Body of pancreas (tissue), 4 donors: ENCODE measurements around the gene FUT2. TPM values are rescaled to one million over a fixed set of nuclear protein-coding genes. Genes with fewer than 3 reads are reported as not detected.

Experiments
- ATAC-seq: fragments of 150-250 bp; one replicate; pipeline ENCODE4 v1.9.1; 2016
- DNase-seq, 4 donors: peaks; one replicate each; pipeline ENCODE4 v3.0.0-alpha.2; 2019
- H3K27ac ChIP-seq, 4 donors: fragments of 200-600 bp; sonication (generic); 1 replicate in 3 of 4; 2 replicates in 1 of 4; pipeline versions ENCODE4 v1.5.1 to v1.6.1; 2016 to 2019; ENCODE audit warnings: mild to moderate bottlenecking in 1 of 4, mixed read lengths in 1 of 4, moderate library complexity in 1 of 4
- H3K27me3 ChIP-seq, 2 donors: fragments of 200-600 bp; sonication (generic); one replicate each; pipeline ENCODE4 v1.6.0; 2016; ENCODE audit warnings: mild to moderate bottlenecking in 1 of 2
- H3K36me3 ChIP-seq, 2 donors: fragments of 200-600 bp; sonication (generic); replicated peaks in 1 of 2; 2 replicates each; pipeline ENCODE4 v1.5.1; 2016; ENCODE audit warnings: low read depth in 2 of 2; ENCODE audit not compliant: insufficient read depth in 1 of 2
- H3K4me1 ChIP-seq: fragments of 200-600 bp; sonication (generic); one replicate; pipeline ENCODE4 v1.6.0; 2016
- H3K4me3 ChIP-seq, 2 donors: fragments of 200-600 bp; sonication (generic); 1 replicate in 1 of 2; 2 replicates in 1 of 2; pipeline ENCODE4 v1.5.1; 2016 to 2019
- H3K9me3 ChIP-seq, 3 donors: fragments of 200-600 bp; sonication (generic); 1 replicate in 2 of 3; 2 replicates in 1 of 3; pipeline ENCODE4 v1.5.1; 2016
- CTCF ChIP-seq, 7 experiments: fragments of 450-650 bp in 4 of 7; fragments of 200-600 bp in 3 of 7; sonication (generic) in 3 of 7; IDR thresholded peaks; one replicate each; pipeline ENCODE4 v1.5.1; 2016 to 2019; ENCODE audit warnings: antibody characterized with exemption in 7 of 7
- POLR2A ChIP-seq, 3 donors: fragments of 450-650 bp; IDR thresholded peaks; one replicate each; pipeline ENCODE4 v1.6.1; 2016; ENCODE audit warnings: antibody characterized with exemption in 3 of 3, mild to moderate bottlenecking in 2 of 3
- WGBS, 2 donors: methylation state at CpG; one replicate each; pipeline ENCODE4 v1.1.5; 2017; 5-methylcytosine and 5-hydroxymethylcytosine counted together
- intact Hi-C: fragments of 100-400 bp; cut with DNase I; formaldehyde crosslinking; loops from one replicate; pipeline ENCODE4 v1.15.1; 2023
- total RNA-seq, 2 donors: library from RNA; depleted of rRNA; stranded (reverse); fragments of >200 nt; gene quantifications; one replicate each; pipeline ENCODE4 v1.1.0, GENCODE V29; 2016

Gene FUT2
- total RNA-seq, 2 donors from 2014 or later: 2.0 to 3.4 TPM

GRCh38 chr19:48746738-48747575, 51.2 kb downstream of the FUT2 start, which contains the start of gene IZUMO1:
IZUMO1 (minus strand) TSS chr19:48746909; CDS start chr19:48745859, 1,050 bp downstream.
- intact Hi-C loops: no loop called here
- H3K4me3 ChIP-seq: no peak within 1 kb of the TSS
- 17 to 35% methylated on average over 26 to 31 of the region's 31 CpGs for WGBS, 2 donors

DNA sequence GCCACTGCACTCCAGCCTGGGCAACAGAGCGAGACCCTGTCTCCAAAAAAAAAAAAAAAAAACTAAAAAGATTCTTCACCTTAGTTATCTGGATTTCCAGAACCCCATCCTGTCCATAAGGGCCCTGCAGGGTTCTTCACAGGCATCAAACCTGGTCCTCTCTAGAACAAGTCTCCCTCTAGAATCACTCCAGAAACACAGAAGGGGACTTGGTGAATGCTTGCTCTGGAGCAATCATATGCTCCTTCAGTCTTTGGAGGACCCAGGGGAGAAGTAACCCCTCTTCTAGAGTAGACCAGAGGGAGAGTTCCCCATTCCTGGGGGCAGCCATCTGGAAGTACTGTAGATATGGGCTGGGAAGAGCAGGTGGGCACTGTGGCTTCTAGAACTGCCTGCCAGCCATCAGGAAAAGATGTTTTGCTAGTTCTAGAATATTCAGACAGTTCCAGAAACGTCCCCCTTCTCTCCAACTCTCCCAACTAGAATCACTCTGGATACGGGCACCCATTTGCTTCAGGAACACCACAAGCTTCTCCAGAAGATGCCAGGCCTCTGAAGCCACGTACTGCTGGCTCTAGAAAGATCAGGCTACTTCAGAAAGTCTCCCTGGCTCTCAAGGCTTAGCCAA, 53.9 kb downstream of the FUT2 start:
- Histone ChIP-seq H3K4me1 (peaks cover 65% of the 10 kb centered on the region), H3K9me3 (no peaks in the 10 kb centered on the region), H3K27me3 (no peaks in the 10 kb centered on the region), H3K4me3 (no peak overlapping the region), H3K27ac (peak overlapping the region; percentile 34 to 94 (median 82)), H3K36me3 (no peaks in the 10 kb centered on the region)
- WGBS, 2 donors: 42 to 55% methylated on average over 3 to 4 of the region's 4 CpGs
- ATAC-seq (no peak), DNase-seq (no peak)
- intact Hi-C loops: no loop called here
- no peak for TF ChIP-seq POLR2A (IDR thresholded peaks at IDR 0.05)

More at GRCh38 chr19:48746738-48747575, 51.2 kb downstream of the FUT2 start, which contains the start of gene IZUMO1:
- Histone ChIP-seq H3K27me3 (no peaks in the 10 kb centered on the region), H3K4me1 (peaks cover 45% of the 10 kb centered on the region), H3K36me3 (no peaks in the 10 kb centered on the region), H3K9me3 (no peaks in the 10 kb centered on the region), H3K27ac (peak within 1 kb of the TSS; percentile 65 to 94 (median 69))
- ATAC-seq (peak; percentile 63), DNase-seq (peak; percentile 82 to 90 (median 82))
- peak in 2 of 3 donors; percentile 29 to 42 for TF ChIP-seq POLR2A (IDR thresholded peaks at IDR 0.05)
- no peak for TF ChIP-seq CTCF (IDR thresholded peaks at IDR 0.05)

- no peak overlapping the region for H3K4me3 ChIP-seq
- ATAC-seq: no peak
- intact Hi-C loops: no loop called here
- H3K27ac ChIP-seq: peak overlapping the region; percentile 34 to 94 (median 82)
- WGBS, 2 donors: 50 to 53% methylated on average over 3 to 29 of the region's 31 CpGs
- H3K36me3 ChIP-seq: no peaks in the 10 kb centered on the region
- no peaks in the 10 kb centered on the region for H3K9me3 ChIP-seq
- H3K4me1 ChIP-seq: peaks cover 72% of the 10 kb centered on the region
- H3K27me3 ChIP-seq: no peaks in the 10 kb centered on the region
- DNase-seq: peak; percentile 40 to 56 (median 46)
- TF ChIP-seq POLR2A (IDR thresholded peaks at IDR 0.05) (peak in 1 of 3 donors; percentile 20), CTCF (IDR thresholded peaks at IDR 0.05) (peak in 4 of 7 experiments; percentile 41 to 53 (median 52))
Measured at GRCh38 chr19:48750351-48750750, 54.6 kb downstream of the FUT2 start.

DNA sequence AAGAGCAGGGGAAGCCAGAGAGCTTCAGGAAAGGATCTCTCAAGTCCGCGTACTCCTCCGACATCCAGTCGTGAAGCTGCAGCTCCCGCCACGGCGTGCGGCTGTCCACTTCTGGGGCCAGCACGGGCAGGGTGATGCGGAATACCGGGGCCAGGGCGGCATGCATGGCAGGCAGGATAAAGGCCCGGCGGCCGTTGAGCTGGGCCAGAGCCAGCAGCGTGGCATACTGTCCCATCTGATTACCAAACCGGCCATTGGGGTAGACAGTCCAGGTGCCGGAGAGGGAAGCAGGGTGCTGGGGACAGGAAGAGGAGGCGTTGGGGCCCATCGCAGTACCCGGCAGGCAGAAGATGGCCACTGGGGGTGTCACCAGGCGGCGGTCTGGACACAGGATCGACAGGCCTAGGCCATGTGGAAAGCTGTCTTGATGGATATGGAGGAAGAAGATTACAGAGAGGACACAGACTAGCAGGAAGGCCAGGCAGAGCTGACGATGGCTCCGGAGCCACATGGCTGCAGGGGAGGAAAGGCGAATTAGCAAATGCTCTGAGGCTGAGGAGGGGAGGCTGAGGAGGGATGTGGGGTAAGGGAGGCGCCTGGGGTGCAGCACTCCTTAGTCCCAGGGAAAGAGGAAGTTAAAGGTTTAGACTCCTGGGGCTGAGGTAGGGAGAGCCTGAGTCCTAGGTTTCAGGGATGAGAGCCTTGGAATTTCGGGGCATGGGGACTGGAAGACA, 55.2 kb downstream of the FUT2 start:
- no peaks in the 10 kb centered on the region for H3K36me3 ChIP-seq
- intact Hi-C loops: no loop called here
- H3K27me3 ChIP-seq: no peaks in the 10 kb centered on the region
- TF ChIP-seq POLR2A (IDR thresholded peaks at IDR 0.05): peak in 1 of 3 donors; percentile 3
- no peak for TF ChIP-seq CTCF (IDR thresholded peaks at IDR 0.05)
- no peaks in the 10 kb centered on the region for H3K9me3 ChIP-seq
- H3K4me3 ChIP-seq: peak overlapping the region in 1 of 2 donors; percentile 12
- no peak for ATAC-seq
- peak; percentile 49 to 66 (median 52) for DNase-seq
- H3K4me1 ChIP-seq: peaks cover 73% of the 10 kb centered on the region
- peak overlapping the region; percentile 34 to 94 (median 82) for H3K27ac ChIP-seq
- WGBS, 2 donors: 43 to 44% methylated on average over 21 to 27 of the region's 29 CpGs
